ENCODE measurements around the gene PPP1R16B.

Gene PPP1R16B

DNA sequence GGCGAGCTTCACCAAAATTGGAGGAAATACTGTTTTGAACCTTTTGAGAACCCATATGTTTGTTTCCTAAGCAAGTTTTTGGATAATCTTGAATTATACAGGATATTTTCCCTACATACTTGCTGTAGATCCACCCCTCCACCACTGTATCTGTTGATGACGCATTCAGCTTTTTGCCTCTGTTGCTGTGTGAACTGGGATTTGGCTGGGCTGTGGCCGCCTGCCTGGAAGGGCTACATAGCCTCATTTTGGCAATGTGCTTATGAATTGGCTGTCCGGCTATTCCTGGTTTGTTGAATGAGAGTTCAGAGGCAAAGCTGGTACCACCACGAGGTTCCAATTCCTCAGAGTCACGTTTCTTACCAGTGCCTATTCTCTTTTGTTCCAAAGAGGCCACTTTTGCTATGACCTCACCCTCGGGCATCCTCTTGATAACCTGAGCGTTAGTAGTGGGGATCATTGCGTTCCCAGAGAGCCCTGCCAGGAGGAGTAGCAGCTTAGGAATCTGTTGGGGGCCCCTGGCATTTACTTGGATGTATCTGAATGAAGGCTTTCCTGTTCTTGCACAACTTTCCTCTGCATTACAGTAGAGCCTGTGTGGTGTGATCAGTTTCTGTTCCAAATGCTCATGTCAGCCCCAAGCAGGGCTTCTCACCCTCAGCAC, 127.1 kb downstream of the PPP1R16B start:
- TF ChIP-seq, protein P1, sequence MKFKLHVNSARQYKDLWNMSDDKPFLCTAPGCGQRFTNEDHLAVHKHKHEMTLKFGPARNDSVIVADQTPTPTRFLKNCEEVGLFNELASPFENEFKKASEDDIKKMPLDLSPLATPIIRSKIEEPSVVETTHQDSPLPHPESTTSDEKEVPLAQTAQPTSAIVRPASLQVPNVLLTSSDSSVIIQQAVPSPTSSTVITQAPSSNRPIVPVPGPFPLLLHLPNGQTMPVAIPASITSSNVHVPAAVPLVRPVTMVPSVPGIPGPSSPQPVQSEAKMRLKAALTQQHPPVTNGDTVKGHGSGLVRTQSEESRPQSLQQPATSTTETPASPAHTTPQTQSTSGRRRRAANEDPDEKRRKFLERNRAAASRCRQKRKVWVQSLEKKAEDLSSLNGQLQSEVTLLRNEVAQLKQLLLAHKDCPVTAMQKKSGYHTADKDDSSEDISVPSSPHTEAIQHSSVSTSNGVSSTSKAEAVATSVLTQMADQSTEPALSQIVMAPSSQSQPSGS (tag by site-specific recombination; IDR thresholded peaks at IDR 0.05; ENCODE audit: low read depth), result 0 out of 2 replicates have a peak, but pooled peaks have one; percentile 3
- TF ChIP-seq ZNF521 (tag by site-specific recombination; IDR thresholded peaks at IDR 0.05), result no peak
- Histone ChIP-seq H3K9me3 (ENCODE audit: control insufficient read depth, insufficient read depth, low read depth, low read length) (no peaks in the 10 kb centered on the region), H3K4me3 (ENCODE audit: low read depth, low read length) (no peak overlapping the region), H3K4me1 (ENCODE audit: control insufficient read depth, insufficient read depth, low read length) (peaks cover 4% of the 10 kb centered on the region; the same call in 1 of the 2 replicates), H3K27ac (ENCODE audit: extremely low read depth, low read depth, low read length) (no peak overlapping the region), H3K36me3 (ENCODE audit: control insufficient read depth in 2 of 2, insufficient read depth in 1 of 2, low read length in 2 of 2) (peaks cover 3 to 58% of the 10 kb centered on the region in 2 experiments; a peak in 2 of 3 replicates)
- POLR2A ChIA-PET, result interaction anchor here (1.0 kb wide), 1 partner anchor 30 kb away, joined by 3 read pairs; the partner anchor contains the start of gene DHX35
- CTCF ChIA-PET, result no interaction called here

DNA sequence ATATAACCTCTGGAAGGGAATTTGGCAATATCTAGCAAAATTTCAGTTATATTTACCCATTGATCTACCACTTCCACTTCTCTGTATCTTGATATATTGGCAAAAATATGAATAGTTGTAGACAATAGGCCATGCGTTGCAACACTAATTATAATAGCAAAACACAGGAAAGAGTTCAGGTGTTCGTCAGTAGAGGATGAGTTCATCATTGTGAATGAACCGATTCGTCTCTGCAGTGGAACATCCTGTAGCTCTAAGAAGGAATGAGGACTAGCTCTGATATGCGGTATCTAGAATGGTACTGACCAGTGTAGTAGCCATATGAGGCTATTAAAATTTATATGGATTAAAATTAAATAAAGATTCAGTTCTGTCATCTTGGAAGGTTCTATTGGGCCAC, 129.0 kb downstream of the PPP1R16B start:
- peaks cover 3 to 67% of the 10 kb centered on the region in 2 experiments; a peak in 2 of 3 replicates for H3K36me3 ChIP-seq (ENCODE audit: control insufficient read depth in 2 of 2, insufficient read depth in 1 of 2, low read length in 2 of 2)
- CTCF ChIA-PET, result interaction anchor here (0.7 to 1.0 kb wide), 2 partner anchors 63 to 259 kb away, joined by 3 to 4 read pairs; no protein-coding TSS in a partner anchor
- POLR2A ChIA-PET, result interaction anchor here (1.5 kb wide), 1 partner anchor 28 kb away, joined by 3 read pairs; the partner anchor contains the start of gene DHX35
- no peak overlapping the region for H3K4me3 ChIP-seq (ENCODE audit: low read depth, low read length)
- H3K9me3 ChIP-seq (ENCODE audit: control insufficient read depth, insufficient read depth, low read depth, low read length), result no peaks in the 10 kb centered on the region
- no peak for TF ChIP-seq ZNF112 (tag by site-specific recombination; IDR thresholded peaks at IDR 0.05)
- no peak for TF ChIP-seq ZSCAN16 (tag by site-specific recombination; IDR thresholded peaks at IDR 0.05)
- no peak for TF ChIP-seq FEZF1 (tag by site-specific recombination; IDR thresholded peaks at IDR 0.05)
- TF ChIP-seq ZBTB8A (tag by site-specific recombination; IDR thresholded peaks at IDR 0.05), result no peak
- TF ChIP-seq, protein P2, sequence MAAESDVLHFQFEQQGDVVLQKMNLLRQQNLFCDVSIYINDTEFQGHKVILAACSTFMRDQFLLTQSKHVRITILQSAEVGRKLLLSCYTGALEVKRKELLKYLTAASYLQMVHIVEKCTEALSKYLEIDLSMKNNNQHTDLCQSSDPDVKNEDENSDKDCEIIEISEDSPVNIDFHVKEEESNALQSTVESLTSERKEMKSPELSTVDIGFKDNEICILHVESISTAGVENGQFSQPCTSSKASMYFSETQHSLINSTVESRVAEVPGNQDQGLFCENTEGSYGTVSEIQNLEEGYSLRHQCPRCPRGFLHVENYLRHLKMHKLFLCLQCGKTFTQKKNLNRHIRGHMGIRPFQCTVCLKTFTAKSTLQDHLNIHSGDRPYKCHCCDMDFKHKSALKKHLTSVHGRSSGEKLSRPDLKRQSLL (tag by site-specific recombination; IDR thresholded peaks at IDR 0.05), result no peak
- no peak for TF ChIP-seq ZNF239 (tag by site-specific recombination; IDR thresholded peaks at IDR 0.05)
- TF ChIP-seq ZSCAN30 (tag by site-specific recombination; IDR thresholded peaks at IDR 0.05), result no peak
- TF ChIP-seq, protein P3, sequence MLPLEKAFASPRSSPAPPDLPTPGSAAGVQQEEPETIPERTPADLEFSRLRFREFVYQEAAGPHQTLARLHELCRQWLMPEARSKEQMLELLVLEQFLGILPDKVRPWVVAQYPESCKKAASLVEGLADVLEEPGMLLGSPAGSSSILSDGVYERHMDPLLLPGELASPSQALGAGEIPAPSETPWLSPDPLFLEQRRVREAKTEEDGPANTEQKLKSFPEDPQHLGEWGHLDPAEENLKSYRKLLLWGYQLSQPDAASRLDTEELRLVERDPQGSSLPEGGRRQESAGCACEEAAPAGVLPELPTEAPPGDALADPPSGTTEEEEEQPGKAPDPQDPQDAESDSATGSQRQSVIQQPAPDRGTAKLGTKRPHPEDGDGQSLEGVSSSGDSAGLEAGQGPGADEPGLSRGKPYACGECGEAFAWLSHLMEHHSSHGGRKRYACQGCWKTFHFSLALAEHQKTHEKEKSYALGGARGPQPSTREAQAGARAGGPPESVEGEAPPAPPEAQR (tag by site-specific recombination; IDR thresholded peaks at IDR 0.05), result no peak
- TF ChIP-seq ZNF626 (tag by site-specific recombination; IDR thresholded peaks at IDR 0.05), result no peak
- TF ChIP-seq ZNF223 (tag by site-specific recombination; IDR thresholded peaks at IDR 0.05), result no peak
- H3K4me1 ChIP-seq (ENCODE audit: control insufficient read depth, insufficient read depth, low read length), result no peaks in the 10 kb centered on the region
- no peak overlapping the region for H3K27ac ChIP-seq (ENCODE audit: extremely low read depth, low read depth, low read length)

DNA sequence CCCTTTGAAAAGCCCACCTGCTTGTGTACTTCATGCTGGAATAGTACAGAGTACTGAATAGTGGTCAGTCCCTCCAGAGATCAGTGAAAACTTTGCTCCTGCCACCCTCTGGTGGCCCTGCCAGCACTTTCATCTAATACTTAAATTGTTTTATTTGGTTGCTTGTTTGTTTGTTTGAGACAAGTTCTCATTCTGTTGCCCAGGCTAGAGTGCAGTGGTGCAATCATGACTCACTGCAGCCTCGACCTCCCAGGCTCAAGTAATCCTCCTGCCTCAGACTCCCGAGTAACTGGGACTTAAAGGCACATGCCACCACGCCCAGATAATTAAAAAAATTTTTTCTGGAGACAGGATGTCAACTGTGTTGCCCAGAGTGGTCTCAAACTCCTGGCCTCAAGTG, 129.8 kb downstream of the PPP1R16B start:
- H3K9me3 ChIP-seq (ENCODE audit: control insufficient read depth, insufficient read depth, low read depth, low read length), result no peaks in the 10 kb centered on the region
- no peak overlapping the region for H3K27ac ChIP-seq (ENCODE audit: extremely low read depth, low read depth, low read length)
- H3K4me3 ChIP-seq (ENCODE audit: low read depth, low read length), result no peak overlapping the region
- no peaks in the 10 kb centered on the region for H3K4me1 ChIP-seq (ENCODE audit: control insufficient read depth, insufficient read depth, low read length)
- ChIA-PET CTCF (interaction anchor here (2.1 kb wide), 1 partner anchor 9 kb away, joined by 9 read pairs; the partner anchor contains the start of gene FAM83D), POLR2A (no interaction called here)
- H3K36me3 ChIP-seq (ENCODE audit: control insufficient read depth in 2 of 2, insufficient read depth in 1 of 2, low read length in 2 of 2), result peaks cover 3 to 68% of the 10 kb centered on the region in 2 experiments; a peak in 2 of 3 replicates
- TF ChIP-seq, protein P4, sequence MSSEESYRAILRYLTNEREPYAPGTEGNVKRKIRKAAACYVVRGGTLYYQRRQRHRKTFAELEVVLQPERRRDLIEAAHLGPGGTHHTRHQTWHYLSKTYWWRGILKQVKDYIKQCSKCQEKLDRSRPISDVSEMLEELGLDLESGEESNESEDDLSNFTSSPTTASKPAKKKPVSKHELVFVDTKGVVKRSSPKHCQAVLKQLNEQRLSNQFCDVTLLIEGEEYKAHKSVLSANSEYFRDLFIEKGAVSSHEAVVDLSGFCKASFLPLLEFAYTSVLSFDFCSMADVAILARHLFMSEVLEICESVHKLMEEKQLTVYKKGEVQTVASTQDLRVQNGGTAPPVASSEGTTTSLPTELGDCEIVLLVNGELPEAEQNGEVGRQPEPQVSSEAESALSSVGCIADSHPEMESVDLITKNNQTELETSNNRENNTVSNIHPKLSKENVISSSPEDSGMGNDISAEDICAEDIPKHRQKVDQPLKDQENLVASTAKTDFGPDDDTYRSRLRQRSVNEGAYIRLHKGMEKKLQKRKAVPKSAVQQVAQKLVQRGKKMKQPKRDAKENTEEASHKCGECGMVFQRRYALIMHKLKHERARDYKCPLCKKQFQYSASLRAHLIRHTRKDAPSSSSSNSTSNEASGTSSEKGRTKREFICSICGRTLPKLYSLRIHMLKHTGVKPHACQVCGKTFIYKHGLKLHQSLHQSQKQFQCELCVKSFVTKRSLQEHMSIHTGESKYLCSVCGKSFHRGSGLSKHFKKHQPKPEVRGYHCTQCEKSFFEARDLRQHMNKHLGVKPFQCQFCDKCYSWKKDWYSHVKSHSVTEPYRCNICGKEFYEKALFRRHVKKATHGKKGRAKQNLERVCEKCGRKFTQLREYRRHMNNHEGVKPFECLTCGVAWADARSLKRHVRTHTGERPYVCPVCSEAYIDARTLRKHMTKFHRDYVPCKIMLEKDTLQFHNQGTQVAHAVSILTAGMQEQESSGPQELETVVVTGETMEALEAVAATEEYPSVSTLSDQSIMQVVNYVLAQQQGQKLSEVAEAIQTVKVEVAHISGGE (tag by site-specific recombination; conservative IDR thresholded peaks at IDR 0.05; ENCODE audit: low read depth), result no peak
- TF ChIP-seq, protein P5, sequence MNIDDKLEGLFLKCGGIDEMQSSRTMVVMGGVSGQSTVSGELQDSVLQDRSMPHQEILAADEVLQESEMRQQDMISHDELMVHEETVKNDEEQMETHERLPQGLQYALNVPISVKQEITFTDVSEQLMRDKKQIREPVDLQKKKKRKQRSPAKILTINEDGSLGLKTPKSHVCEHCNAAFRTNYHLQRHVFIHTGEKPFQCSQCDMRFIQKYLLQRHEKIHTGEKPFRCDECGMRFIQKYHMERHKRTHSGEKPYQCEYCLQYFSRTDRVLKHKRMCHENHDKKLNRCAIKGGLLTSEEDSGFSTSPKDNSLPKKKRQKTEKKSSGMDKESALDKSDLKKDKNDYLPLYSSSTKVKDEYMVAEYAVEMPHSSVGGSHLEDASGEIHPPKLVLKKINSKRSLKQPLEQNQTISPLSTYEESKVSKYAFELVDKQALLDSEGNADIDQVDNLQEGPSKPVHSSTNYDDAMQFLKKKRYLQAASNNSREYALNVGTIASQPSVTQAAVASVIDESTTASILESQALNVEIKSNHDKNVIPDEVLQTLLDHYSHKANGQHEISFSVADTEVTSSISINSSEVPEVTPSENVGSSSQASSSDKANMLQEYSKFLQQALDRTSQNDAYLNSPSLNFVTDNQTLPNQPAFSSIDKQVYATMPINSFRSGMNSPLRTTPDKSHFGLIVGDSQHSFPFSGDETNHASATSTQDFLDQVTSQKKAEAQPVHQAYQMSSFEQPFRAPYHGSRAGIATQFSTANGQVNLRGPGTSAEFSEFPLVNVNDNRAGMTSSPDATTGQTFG (tag by site-specific recombination; IDR thresholded peaks at IDR 0.05; ENCODE audit: borderline replicate concordance), result no peak
- TF ChIP-seq, protein P6, sequence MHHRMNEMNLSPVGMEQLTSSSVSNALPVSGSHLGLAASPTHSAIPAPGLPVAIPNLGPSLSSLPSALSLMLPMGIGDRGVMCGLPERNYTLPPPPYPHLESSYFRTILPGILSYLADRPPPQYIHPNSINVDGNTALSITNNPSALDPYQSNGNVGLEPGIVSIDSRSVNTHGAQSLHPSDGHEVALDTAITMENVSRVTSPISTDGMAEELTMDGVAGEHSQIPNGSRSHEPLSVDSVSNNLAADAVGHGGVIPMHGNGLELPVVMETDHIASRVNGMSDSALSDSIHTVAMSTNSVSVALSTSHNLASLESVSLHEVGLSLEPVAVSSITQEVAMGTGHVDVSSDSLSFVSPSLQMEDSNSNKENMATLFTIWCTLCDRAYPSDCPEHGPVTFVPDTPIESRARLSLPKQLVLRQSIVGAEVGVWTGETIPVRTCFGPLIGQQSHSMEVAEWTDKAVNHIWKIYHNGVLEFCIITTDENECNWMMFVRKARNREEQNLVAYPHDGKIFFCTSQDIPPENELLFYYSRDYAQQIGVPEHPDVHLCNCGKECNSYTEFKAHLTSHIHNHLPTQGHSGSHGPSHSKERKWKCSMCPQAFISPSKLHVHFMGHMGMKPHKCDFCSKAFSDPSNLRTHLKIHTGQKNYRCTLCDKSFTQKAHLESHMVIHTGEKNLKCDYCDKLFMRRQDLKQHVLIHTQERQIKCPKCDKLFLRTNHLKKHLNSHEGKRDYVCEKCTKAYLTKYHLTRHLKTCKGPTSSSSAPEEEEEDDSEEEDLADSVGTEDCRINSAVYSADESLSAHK (tag by site-specific recombination; IDR thresholded peaks at IDR 0.05), result no peak
- TF ChIP-seq YY2 (tag by site-specific recombination; IDR thresholded peaks at IDR 0.05) (no peak), ZNF670 (tag by site-specific recombination; IDR thresholded peaks at IDR 0.05; ENCODE audit: low read depth) (no peak)
